ENCODE results near the gene SLC6A5. TPM values are rescaled to one million over a fixed set of nuclear protein-coding genes. Genes with fewer than 3 reads are reported as not detected.

SLC6A5 gene
- total RNA-seq, 4 donors from 2014 or later, result not detected

- peaks cover 4 to 22% (median 11%) of the 10 kb centered on the region in 3 donors for H3K27me3 ChIP-seq
- no peaks in the 10 kb centered on the region for H3K4me1 ChIP-seq
- no peak overlapping the region for H3K27ac ChIP-seq
- DNase-seq, result no peak
- H3K9me3 ChIP-seq, result no peaks in the 10 kb centered on the region
- H3K36me3 ChIP-seq, result no peaks in the 10 kb centered on the region
- no peak for ATAC-seq
- in situ Hi-C loops (cut with MboI; ENCODE audit: low sequenced_read_pairs in 4 of 4), result no loop called here
- no peak for TF ChIP-seq POLR2A (IDR thresholded peaks at IDR 0.05)
- TF ChIP-seq, protein P1, sequence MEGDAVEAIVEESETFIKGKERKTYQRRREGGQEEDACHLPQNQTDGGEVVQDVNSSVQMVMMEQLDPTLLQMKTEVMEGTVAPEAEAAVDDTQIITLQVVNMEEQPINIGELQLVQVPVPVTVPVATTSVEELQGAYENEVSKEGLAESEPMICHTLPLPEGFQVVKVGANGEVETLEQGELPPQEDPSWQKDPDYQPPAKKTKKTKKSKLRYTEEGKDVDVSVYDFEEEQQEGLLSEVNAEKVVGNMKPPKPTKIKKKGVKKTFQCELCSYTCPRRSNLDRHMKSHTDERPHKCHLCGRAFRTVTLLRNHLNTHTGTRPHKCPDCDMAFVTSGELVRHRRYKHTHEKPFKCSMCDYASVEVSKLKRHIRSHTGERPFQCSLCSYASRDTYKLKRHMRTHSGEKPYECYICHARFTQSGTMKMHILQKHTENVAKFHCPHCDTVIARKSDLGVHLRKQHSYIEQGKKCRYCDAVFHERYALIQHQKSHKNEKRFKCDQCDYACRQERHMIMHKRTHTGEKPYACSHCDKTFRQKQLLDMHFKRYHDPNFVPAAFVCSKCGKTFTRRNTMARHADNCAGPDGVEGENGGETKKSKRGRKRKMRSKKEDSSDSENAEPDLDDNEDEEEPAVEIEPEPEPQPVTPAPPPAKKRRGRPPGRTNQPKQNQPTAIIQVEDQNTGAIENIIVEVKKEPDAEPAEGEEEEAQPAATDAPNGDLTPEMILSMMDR (IDR thresholded peaks at IDR 0.05 in 4 of 5, conservative IDR thresholded peaks at IDR 0.05 in 1 of 5), result no peak
- intact Hi-C loops (cut with DNase I; ENCODE audit: low total_unique reads), result no loop called here
- H3K4me3 ChIP-seq, result no peak overlapping the region
Observed at GRCh38 chr11:20590381-20590780, 9.0 kb upstream of the SLC6A5 start.

GRCh38 chr11:20592741-20593140 is 6.7 kb upstream of the SLC6A5 start:
- in situ Hi-C loops (cut with MboI; ENCODE audit: low sequenced_read_pairs in 4 of 4) (no loop called here), intact Hi-C loops (cut with DNase I; ENCODE audit: low total_unique reads) (no loop called here)
- TF ChIP-seq POLR2A (IDR thresholded peaks at IDR 0.05), result no peak
- TF ChIP-seq, protein P1 (IDR thresholded peaks at IDR 0.05 in 4 of 5, conservative IDR thresholded peaks at IDR 0.05 in 1 of 5), result no peak
- DNase-seq, result no peak
- H3K27me3 ChIP-seq, result peaks cover 27 to 46% (median 35%) of the 10 kb centered on the region in 3 donors
- H3K9me3 ChIP-seq, result no peaks in the 10 kb centered on the region
- no peak overlapping the region for H3K27ac ChIP-seq
- no peak overlapping the region for H3K4me3 ChIP-seq
- H3K4me1 ChIP-seq, result no peaks in the 10 kb centered on the region
- no peak for ATAC-seq
- no peaks in the 10 kb centered on the region for H3K36me3 ChIP-seq

GRCh38 chr11:20594274-20595061 is 4.9 kb upstream of the SLC6A5 start:
- TF ChIP-seq, protein P1 (IDR thresholded peaks at IDR 0.05 in 4 of 5, conservative IDR thresholded peaks at IDR 0.05 in 1 of 5), result no peak
- TF ChIP-seq POLR2A (IDR thresholded peaks at IDR 0.05), result no peak
- intact Hi-C loops (cut with DNase I; ENCODE audit: low total_unique reads) (no loop called here), in situ Hi-C loops (cut with MboI; ENCODE audit: low sequenced_read_pairs in 4 of 4) (no loop called here)
- DNase-seq (no peak), ATAC-seq (no peak)
- no peaks in the 10 kb centered on the region for H3K4me1 ChIP-seq
- no peaks in the 10 kb centered on the region for H3K36me3 ChIP-seq
- no peak overlapping the region for H3K4me3 ChIP-seq
- no peak overlapping the region for H3K27ac ChIP-seq
- H3K27me3 ChIP-seq, result peaks cover 43 to 63% (median 52%) of the 10 kb centered on the region in 3 donors
- H3K9me3 ChIP-seq, result no peaks in the 10 kb centered on the region

DNA sequence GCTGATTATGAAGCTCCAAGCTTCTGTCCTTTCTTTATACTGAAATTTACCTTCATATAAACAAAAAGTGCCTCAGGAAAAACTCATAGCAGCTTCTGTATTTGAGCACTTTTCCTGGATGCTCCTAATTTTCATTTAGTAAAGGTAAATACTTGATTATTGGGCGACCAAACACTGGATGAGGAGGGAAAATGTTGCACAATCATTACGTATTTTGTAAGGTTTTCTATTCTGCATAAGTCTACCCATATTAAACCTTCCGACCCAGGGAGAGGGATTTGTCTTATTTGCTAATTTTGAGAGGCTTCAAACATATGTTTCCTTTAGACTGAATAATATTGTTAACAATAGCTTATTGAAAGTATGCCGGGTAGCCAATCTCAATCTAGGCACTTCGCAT is 4.3 kb upstream of the SLC6A5 start:
- Histone ChIP-seq H3K4me1 (no peaks in the 10 kb centered on the region), H3K9me3 (no peaks in the 10 kb centered on the region), H3K36me3 (no peaks in the 10 kb centered on the region), H3K4me3 (no peak overlapping the region), H3K27me3 (peaks cover 47 to 67% (median 58%) of the 10 kb centered on the region in 3 donors), H3K27ac (no peak overlapping the region)
- in situ Hi-C loops (cut with MboI; ENCODE audit: low sequenced_read_pairs in 4 of 4) (no loop called here), intact Hi-C loops (cut with DNase I; ENCODE audit: low total_unique reads) (no loop called here)
- ATAC-seq, result no peak
- DNase-seq, result no peak
- TF ChIP-seq, protein P1 (IDR thresholded peaks at IDR 0.05 in 4 of 5, conservative IDR thresholded peaks at IDR 0.05 in 1 of 5), result no peak
- no peak for TF ChIP-seq POLR2A (IDR thresholded peaks at IDR 0.05)
